Liver (tissue), 3 donors: ENCODE data around the gene FAM181A.

Experiments
- ATF3 ChIP-seq: IDR thresholded peaks from 2 replicates; pipeline ENCODE4 v1.6.1; 2016; ENCODE audit warnings: antibody characterized with exemption
- CTCF ChIP-seq: fragments of 150-350 bp; IDR thresholded peaks from 2 replicates; pipeline ENCODE4 v1.5.1; 2017; ENCODE audit warnings: improper control_type of control experiment, low read depth, low read length; ENCODE audit not compliant: missing input control
- EGR1 ChIP-seq, 2 donors: IDR thresholded peaks; 2 replicates each; pipeline ENCODE4 v1.6.1; 2016 to 2018; ENCODE audit warnings: antibody characterized with exemption in 2 of 2, low read depth in 2 of 2
- FOXA1 ChIP-seq: IDR thresholded peaks from 2 replicates; pipeline ENCODE4 v1.6.1; 2016; ENCODE audit warnings: antibody characterized with exemption
- HNF4G ChIP-seq: IDR thresholded peaks from 2 replicates; pipeline ENCODE4 v1.6.1; 2016; ENCODE audit warnings: antibody characterized with exemption
- JUND ChIP-seq, 2 donors: IDR thresholded peaks; 2 replicates each; pipeline ENCODE4 v1.6.1; 2016; ENCODE audit warnings: antibody characterized with exemption in 2 of 2
- MAX ChIP-seq: IDR thresholded peaks from 2 replicates; pipeline ENCODE4 v1.6.1; 2016; ENCODE audit warnings: antibody characterized with exemption
- NR2F2 ChIP-seq: IDR thresholded peaks from 2 replicates; pipeline ENCODE4 v1.6.1; 2016; ENCODE audit warnings: antibody characterized with exemption
- RAD21 ChIP-seq, 2 donors: IDR thresholded peaks; 2 replicates each; pipeline ENCODE4 v1.6.1; 2016; ENCODE audit warnings: antibody characterized with exemption in 2 of 2, mild to moderate bottlenecking in 2 of 2
- REST ChIP-seq: IDR thresholded peaks from 2 replicates; pipeline ENCODE4 v1.6.1; 2016; ENCODE audit warnings: antibody characterized with exemption, mild to moderate bottlenecking
- TAF1 ChIP-seq: conservative IDR thresholded peaks from 2 replicates; pipeline ENCODE4 v1.6.1; 2016; ENCODE audit warnings: antibody characterized with exemption, mild to moderate bottlenecking
- ZBTB33 ChIP-seq: IDR thresholded peaks from 2 replicates; pipeline ENCODE4 v1.6.1; 2016; ENCODE audit warnings: antibody characterized with exemption
- donor health status: healthy.
- donor health status: healthy.

GRCh38 chr14:93951635-93952540, 24.7 kb downstream of the FAM181A start:
- TF ChIP-seq CTCF (no peak), JUND (IDR thresholded peaks at IDR 0.05) (no peak), RAD21 (IDR thresholded peaks at IDR 0.05) (no peak), MAX (no peak), EGR1 (IDR thresholded peaks at IDR 0.05; ENCODE audit: low read depth in 2 of 2) (no peak), FOXA1 (no peak), TAF1 (no peak), ATF3 (no peak), NR2F2 (no peak), ZBTB33 (no peak), HNF4G (no peak), REST (no peak)
